B cell (primary cell): Measurements from ENCODE around the gene MEIS2. TPM values are rescaled to one million over a fixed set of nuclear protein-coding genes. Genes with fewer than 3 reads are reported as not detected.

Source experiments
- ATAC-seq: fragments of 200-7000 bp; cut with Tn5 transposase; one replicate; pipeline ENCODE4 v1.10.0; 2021; ENCODE audit warnings: low read depth, mild to moderate bottlenecking, moderate number of reproducible peaks, moderate library complexity
- CTCF ChIA-PET: fragments of 350-600 bp; sonication (Branson Sonifier 250); formaldehyde crosslinking; loops from one replicate; lab custom pipeline; 2021; ENCODE audit warnings: antibody characterized with exemption, inconsistent platforms; lab: Charles Lee
- POLR2A ChIA-PET: fragments of 350-600 bp; sonication (Branson Sonifier 250); formaldehyde crosslinking; loops from one replicate; lab custom pipeline; 2021; ENCODE audit warnings: antibody characterized with exemption; lab: Charles Lee
- DNase-seq: peaks from one replicate; pipeline ENCODE4 v3.0.0; 2013
- H2AFZ ChIP-seq: 2 replicates; pipeline ENCODE4 v1.6.1; 2012; ENCODE audit warnings: mild to moderate bottlenecking, low read depth, low read length; ENCODE audit not compliant: insufficient read depth, poor library complexity, severe bottlenecking
- H3K27ac ChIP-seq, 2 donors: 1 replicate in 1 of 2; 2 replicates in 1 of 2; pipeline ENCODE4 v1.5.1; 2012 to 2013; ENCODE audit warnings: low read length in 2 of 2, mild to moderate bottlenecking in 2 of 2, moderate library complexity in 1 of 2
- H3K27me3 ChIP-seq, 4 experiments: fragments of 200-600 bp in 1 of 4; sonication (generic) in 1 of 4; replicated peaks in 1 of 4; 1 replicate in 2 of 4; 2 replicates in 2 of 4; pipeline versions ENCODE4 v1.6.1 to v1.7.0; 2013 to 2016; ENCODE audit warnings: low read length in 3 of 4, mild to moderate bottlenecking in 2 of 4, mixed read lengths in 1 of 4, moderate library complexity in 1 of 4; ENCODE audit not compliant: insufficient read depth in 4 of 4, control insufficient read depth in 3 of 4; ENCODE audit errors: control extremely low read depth in 1 of 4
- H3K36me3 ChIP-seq, 2 experiments: replicated peaks in 1 of 2; 1 replicate in 1 of 2; 2 replicates in 1 of 2; pipeline versions ENCODE4 v1.6.1 to v1.7.1; 2013; ENCODE audit warnings: low read length in 1 of 2; ENCODE audit not compliant: insufficient read depth in 2 of 2, control insufficient read depth in 1 of 2; ENCODE audit errors: control extremely low read depth in 1 of 2, extremely low read depth in 1 of 2
- H3K4me1 ChIP-seq, 2 donors: fragments of 200-600 bp in 1 of 2; sonication (generic) in 1 of 2; 1 replicate in 1 of 2; 2 replicates in 1 of 2; pipeline versions ENCODE4 v1.5.1 to v1.6.1; 2013 to 2017; ENCODE audit warnings: low read length in 2 of 2; ENCODE audit not compliant: control insufficient read depth in 2 of 2, insufficient read depth in 2 of 2
- H3K4me2 ChIP-seq: replicated peaks from 2 replicates; pipeline ENCODE3; 2012; ENCODE audit warnings: mild to moderate bottlenecking, low read depth, low read length; ENCODE audit not compliant: poor library complexity, severe bottlenecking
- H3K4me3 ChIP-seq, 5 experiments: fragments of 200-600 bp in 1 of 5; sonication (generic) in 1 of 5; 1 replicate in 3 of 5; 2 replicates in 2 of 5; pipeline versions ENCODE4 v1.5.1 to v1.7.0; 2011 to 2016; ENCODE audit warnings: low read length in 4 of 5, mild to moderate bottlenecking in 4 of 5, low read depth in 2 of 5, control low read depth in 1 of 5, moderate library complexity in 1 of 5; ENCODE audit not compliant: insufficient read depth in 1 of 5; ENCODE audit errors: control extremely low read depth in 1 of 5, extremely low read depth in 1 of 5
- H3K79me2 ChIP-seq: fragments of 200-600 bp; sonication (generic); one replicate; pipeline ENCODE4 v1.6.0; 2016; ENCODE audit warnings: low read length; ENCODE audit not compliant: control insufficient read depth, insufficient read depth
- H3K9ac ChIP-seq: fragments of 200-600 bp; sonication (generic); 2 replicates; pipeline ENCODE4 v1.6.1; 2017; ENCODE audit warnings: mild to moderate bottlenecking, low read length, moderate library complexity
- H3K9me3 ChIP-seq, 3 donors: one replicate each; pipeline versions ENCODE4 v1.6.1 to v1.7.1; 2013; ENCODE audit warnings: low read length in 2 of 3; ENCODE audit not compliant: control insufficient read depth in 2 of 3, insufficient read depth in 1 of 3; ENCODE audit errors: control extremely low read depth in 1 of 3
- H4K20me1 ChIP-seq: 2 replicates; pipeline ENCODE4 v1.6.0; 2012; ENCODE audit warnings: mild to moderate bottlenecking, low read length; ENCODE audit not compliant: insufficient read depth, control insufficient read depth, poor library complexity, severe bottlenecking
- H3K27ac Mint-ChIP-seq: one replicate; pipeline ENCODE4 v1.8.0; 2021; ENCODE audit warnings: mixed read lengths
- H3K27me3 Mint-ChIP-seq: one replicate; pipeline ENCODE4 v1.8.0; 2021; ENCODE audit warnings: mixed read lengths
- H3K4me1 Mint-ChIP-seq: one replicate; pipeline ENCODE4 v1.8.0; 2021; ENCODE audit warnings: mixed read lengths
- H3K4me3 Mint-ChIP-seq: one replicate; pipeline ENCODE4 v1.8.0; 2021; ENCODE audit warnings: mixed read lengths
- H3K9me3 Mint-ChIP-seq: one replicate; pipeline ENCODE4 v1.8.0; 2022; ENCODE audit warnings: mixed read lengths; ENCODE audit not compliant: insufficient read depth
- CTCF ChIP-seq: fragments of 200-600 bp; IDR thresholded peaks from one replicate; pipeline ENCODE4 v1.8.0; 2022; ENCODE audit warnings: antibody characterized with exemption, mild to moderate bottlenecking
- EZH2 ChIP-seq: IDR thresholded peaks from 2 replicates; pipeline ENCODE4 v1.6.1; 2012; ENCODE audit warnings: borderline replicate concordance, low read depth, mild to moderate bottlenecking, moderate library complexity, low read length; ENCODE audit not compliant: insufficient read depth, poor library complexity, severe bottlenecking
- WGBS: methylation state at CpG from one replicate; pipeline ENCODE4 v1.1.5; 2013; ENCODE audit warnings: missing lambda C conversion rate; ENCODE audit not compliant: insufficient coverage; 5-methylcytosine and 5-hydroxymethylcytosine counted together
- intact Hi-C: fragments of 100-400 bp; cut with micrococcal nuclease; formaldehyde crosslinking; loops from one replicate; pipeline ENCODE4 v1.10.0; 2022
- polyA plus RNA-seq: library from polyadenylated mRNA; depleted of rRNA; stranded (reverse); fragments of >200 nt; gene quantifications from 2 replicates; pipeline ENCODE4 v1.2.3, GENCODE V29; 2012
- total RNA-seq, 2 donors: library from RNA; stranded (reverse); fragments of 120-200 nt in 1 of 2; gene quantifications; 1 replicate in 1 of 2; 2 replicates in 1 of 2; pipeline versions ENCODE4 v1.2.3 to v1.2.4, GENCODE V29; 2013 to 2022

The MEIS2 gene
- total and polyA plus RNA-seq, 2 donors (not counting 1 experiment from before 2014, with no cell fraction given): 0.22 TPM; not detected in 1

GRCh38 chr15:36907295-36907694 is 193.1 kb downstream of the MEIS2 start:
- Mint-ChIP-seq H3K27me3 (no peaks in the 10 kb centered on the region), H3K27ac (no peak overlapping the region), H3K4me1 (no peaks in the 10 kb centered on the region), H3K4me3 (no peak overlapping the region), H3K9me3 (no peaks in the 10 kb centered on the region)
- Histone ChIP-seq H3K79me2 (no peaks in the 10 kb centered on the region), H3K9me3 (no peaks in the 10 kb centered on the region), H2AFZ (no peak overlapping the region), H3K4me2 (no peak overlapping the region), H3K9ac (no peak overlapping the region), H3K27me3 (no peaks in the 10 kb centered on the region), H3K4me1 (no peaks in the 10 kb centered on the region), H3K27ac (no peak overlapping the region), H4K20me1 (no peaks in the 10 kb centered on the region), H3K36me3 (no peaks in the 10 kb centered on the region), H3K4me3 (no peak overlapping the region)
- 80% methylated on average over 1 of the region's 3 CpGs for WGBS
- intact Hi-C loops: no loop called here
- POLR2A ChIA-PET: no interaction called here
- DNase-seq (no peak), ATAC-seq (no peak)
- CTCF ChIA-PET: no interaction called here
- TF ChIP-seq CTCF (no peak), EZH2 (no peak)

- no peak overlapping the region for H2AFZ ChIP-seq
- no peaks in the 10 kb centered on the region for H3K27me3 ChIP-seq
- no peaks in the 10 kb centered on the region for H3K27me3 Mint-ChIP-seq
- no peak overlapping the region for H3K4me2 ChIP-seq
- 75% methylated on average over 5 of the region's 5 CpGs for WGBS
- intact Hi-C loops: no loop called here
- H3K9me3 Mint-ChIP-seq: no peaks in the 10 kb centered on the region
- ATAC-seq (no peak), DNase-seq (no peak)
- H4K20me1 ChIP-seq: no peaks in the 10 kb centered on the region
- TF ChIP-seq CTCF (no peak), EZH2 (no peak)
- H3K4me3 Mint-ChIP-seq: no peak overlapping the region
- H3K9ac ChIP-seq: no peak overlapping the region
- H3K27ac Mint-ChIP-seq: no peak overlapping the region
- H3K4me1 ChIP-seq: no peaks in the 10 kb centered on the region
- no peaks in the 10 kb centered on the region for H3K4me1 Mint-ChIP-seq
- no peaks in the 10 kb centered on the region for H3K9me3 ChIP-seq
- POLR2A ChIA-PET: no interaction called here
- no peak overlapping the region for H3K4me3 ChIP-seq
- no peaks in the 10 kb centered on the region for H3K36me3 ChIP-seq
- CTCF ChIA-PET: no interaction called here
- no peaks in the 10 kb centered on the region for H3K79me2 ChIP-seq
- no peak overlapping the region for H3K27ac ChIP-seq
Observed at GRCh38 chr15:36905908-36906307, 194.4 kb downstream of the MEIS2 start.
